HepG2 (cell line): ENCODE results near the gene AUP1. TPM values are rescaled to one million over a fixed set of nuclear protein-coding genes. Genes with fewer than 3 reads are reported as not detected.
A peak's percentile ranks its signal among the peaks of the same experiment; 100 is the strongest.

Experiments
- CBX1 ChIP-seq: IDR thresholded peaks from one replicate; pipeline ENCODE4 v1.6.1; 2016; ENCODE audit warnings: antibody characterized with exemption, low read depth
- GABPA ChIP-seq, 2 experiments: IDR thresholded peaks; 2 replicates each; pipeline ENCODE4 v1.6.1; 2011 to 2016; ENCODE audit warnings: low read depth in 2 of 2, low read length in 1 of 2, missing biosample characterization in 1 of 2, missing genetic modification characterization in 1 of 2
- GFI1 ChIP-seq: sonication (generic); formaldehyde crosslinking; IDR thresholded peaks from 2 replicates; pipeline ENCODE4 v1.5.0; 2020; ENCODE audit warnings: missing genetic modification reagents, mild to moderate bottlenecking, borderline replicate concordance
- IKZF4 ChIP-seq: sonication (generic); formaldehyde crosslinking; IDR thresholded peaks from 2 replicates; pipeline ENCODE4 v1.5.1; 2020; ENCODE audit warnings: borderline replicate concordance, mild to moderate bottlenecking, low read depth, missing genetic modification reagents; ENCODE audit errors: not compliant biosample characterization
- KDM2A ChIP-seq: sonication (generic); formaldehyde crosslinking; IDR thresholded peaks from 2 replicates; pipeline ENCODE4 v1.4.0; 2020; ENCODE audit warnings: low read depth, missing genetic modification reagents, borderline replicate concordance
- NR2F1 ChIP-seq, 2 experiments: fragments of 450-650 bp in 1 of 2; formaldehyde crosslinking in 1 of 2; IDR thresholded peaks; 2 replicates each; pipeline versions ENCODE4 v1.5.0 to v1.6.1; 2016 to 2020; ENCODE audit warnings: mild to moderate bottlenecking in 1 of 2, missing compliant biosample characterization in 1 of 2, missing genetic modification reagents in 1 of 2, moderate library complexity in 1 of 2
- NR3C1 ChIP-seq: sonication (generic); formaldehyde crosslinking; IDR thresholded peaks from 2 replicates; pipeline ENCODE4 v1.4.0; 2020; ENCODE audit warnings: missing genetic modification reagents
- NRL ChIP-seq: sonication (generic); formaldehyde crosslinking; IDR thresholded peaks from 2 replicates; pipeline ENCODE4 v1.5.0; 2020; ENCODE audit warnings: missing genetic modification reagents, mild to moderate bottlenecking, moderate library complexity, borderline replicate concordance
- SALL2 ChIP-seq: sonication (generic); formaldehyde crosslinking; IDR thresholded peaks from 2 replicates; pipeline ENCODE4 v1.8.1; 2023; ENCODE audit warnings: mild to moderate bottlenecking, missing genetic modification reagents, inconsistent platforms
- ZFP41 ChIP-seq: sonication (generic); formaldehyde crosslinking; IDR thresholded peaks from 2 replicates; pipeline ENCODE4 v1.4.0; 2020; ENCODE audit warnings: mild to moderate bottlenecking, missing genetic modification reagents, borderline replicate concordance
- ZNF18 ChIP-seq: sonication (generic); formaldehyde crosslinking; IDR thresholded peaks from 2 replicates; pipeline ENCODE4 v1.8.0; 2022; ENCODE audit warnings: mild to moderate bottlenecking, missing genetic modification reagents; ENCODE audit not compliant: insufficient replicate concordance
- ZNF580 ChIP-seq: IDR thresholded peaks from 2 replicates; pipeline ENCODE4 v1.6.1; 2016; ENCODE audit warnings: low read depth, borderline replicate concordance
- ZNF644 ChIP-seq: IDR thresholded peaks from 2 replicates; pipeline ENCODE4 v1.6.1; 2016; ENCODE audit warnings: low read depth
- ZNF891 ChIP-seq: sonication (generic); formaldehyde crosslinking; IDR thresholded peaks from 2 replicates; pipeline ENCODE4 v1.5.0; 2020; ENCODE audit warnings: mild to moderate bottlenecking, missing genetic modification reagents
- polyA plus RNA-seq, 8 experiments: library from polyadenylated mRNA; depleted of rRNA in 3 of 8; stranded (reverse) in 7 of 8; unstranded in 1 of 8; fragments of >200 nt; fragmentation: Illumina TruSeq in 4 of 8; extraction: Trizol in 4 of 8; gene quantifications; 2 replicates each; pipeline versions ENCODE4 v1.2.1 to v1.2.3, GENCODE V29; 2011 to 2016; ENCODE audit warnings: low read depth in 4 of 8, missing spikeins in 1 of 8, mixed read lengths in 1 of 8; ENCODE audit not compliant: insufficient read depth in 1 of 8
- total RNA-seq, 5 experiments: library from RNA; depleted of rRNA; stranded (reverse); fragments of >200 nt; fragmentation: Illumina TruSeq; extraction: Trizol; gene quantifications; 2 replicates each; pipeline ENCODE4 v1.2.3, GENCODE V29; 2016; ENCODE audit warnings: low read depth in 1 of 5
- TF ChIP-seq, protein P1 (sequence below): sonication (generic); formaldehyde crosslinking; IDR thresholded peaks from 2 replicates; pipeline ENCODE4 v1.9.0; 2022; ENCODE audit warnings: low read depth, missing genetic modification reagents
- TF ChIP-seq, protein P2 (sequence below): sonication (generic); formaldehyde crosslinking; IDR thresholded peaks from 2 replicates; pipeline ENCODE4 v1.8.1; 2023; ENCODE audit warnings: mild to moderate bottlenecking, missing genetic modification reagents

The AUP1 gene
- total and polyA plus RNA-seq, 2 of the 13 experiments (the other 11 are each of a cell fraction or from before 2014, with no cell fraction given): 174 to 267 TPM

DNA sequence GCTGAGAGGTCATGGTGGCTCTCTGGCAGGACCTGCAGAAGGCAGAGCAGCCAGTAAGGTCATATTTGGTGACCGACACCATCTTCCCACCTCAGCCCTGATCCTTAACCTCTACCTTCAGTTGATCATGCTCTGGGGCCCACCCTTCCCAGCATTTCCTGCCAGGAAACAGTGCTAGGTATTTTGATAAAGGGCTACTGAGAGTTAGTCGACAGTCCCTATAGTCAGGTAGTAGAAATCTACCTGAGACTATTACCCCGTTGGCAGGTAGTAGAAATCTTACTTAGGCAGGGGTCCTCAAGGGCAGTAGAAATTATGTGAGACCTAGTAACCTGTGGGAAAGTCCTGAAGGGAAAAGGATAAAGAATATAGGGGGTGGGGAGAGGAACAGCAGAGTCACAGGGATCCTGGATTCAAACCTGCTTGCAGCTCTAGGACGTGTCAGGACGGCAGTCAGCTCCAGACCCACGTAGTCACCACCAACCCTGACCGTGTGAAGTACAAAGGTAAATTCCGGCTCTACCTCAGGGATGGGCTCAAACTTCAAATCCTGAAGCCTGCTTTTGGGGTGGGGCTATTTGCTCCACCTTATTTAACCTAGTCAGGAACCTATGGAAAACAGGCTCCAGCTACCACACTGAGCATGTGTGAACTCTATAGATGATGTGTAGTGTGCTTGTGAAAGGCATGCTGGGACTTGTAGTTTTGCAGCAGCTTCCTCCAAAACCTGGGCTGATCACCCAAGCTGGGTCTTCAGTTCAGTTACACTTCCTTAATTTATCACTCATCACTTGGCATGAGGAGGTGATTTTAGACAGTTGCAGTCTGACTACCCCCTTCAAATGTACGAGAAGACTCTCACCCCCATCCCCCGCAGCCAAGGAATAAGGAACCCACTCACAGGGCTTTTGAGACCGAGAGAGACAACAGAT, 3.5 kb downstream of the AUP1 start, which contains the start of gene DQX1 (continued):
- TF ChIP-seq ZNF18 (CRISPR knock-in tag): peak; percentile 75
- TF ChIP-seq NR3C1 (CRISPR knock-in tag): no peak
- no peak for TF ChIP-seq ZFP41 (CRISPR knock-in tag)
- TF ChIP-seq NR2F1 (CRISPR knock-in tag; IDR thresholded peaks at IDR 0.05): no peak
- peak; percentile 81 for TF ChIP-seq KDM2A (CRISPR knock-in tag)
- TF ChIP-seq, protein P1, sequence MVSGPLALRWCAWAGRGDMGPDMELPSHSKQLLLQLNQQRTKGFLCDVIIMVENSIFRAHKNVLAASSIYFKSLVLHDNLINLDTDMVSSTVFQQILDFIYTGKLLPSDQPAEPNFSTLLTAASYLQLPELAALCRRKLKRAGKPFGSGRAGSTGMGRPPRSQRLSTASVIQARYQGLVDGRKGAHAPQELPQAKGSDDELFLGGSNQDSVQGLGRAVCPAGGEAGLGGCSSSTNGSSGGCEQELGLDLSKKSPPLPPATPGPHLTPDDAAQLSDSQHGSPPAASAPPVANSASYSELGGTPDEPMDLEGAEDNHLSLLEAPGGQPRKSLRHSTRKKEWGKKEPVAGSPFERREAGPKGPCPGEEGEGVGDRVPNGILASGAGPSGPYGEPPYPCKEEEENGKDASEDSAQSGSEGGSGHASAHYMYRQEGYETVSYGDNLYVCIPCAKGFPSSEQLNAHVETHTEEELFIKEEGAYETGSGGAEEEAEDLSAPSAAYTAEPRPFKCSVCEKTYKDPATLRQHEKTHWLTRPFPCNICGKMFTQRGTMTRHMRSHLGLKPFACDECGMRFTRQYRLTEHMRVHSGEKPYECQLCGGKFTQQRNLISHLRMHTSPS (CRISPR knock-in tag): no peak; the same call in 1 of the 2 replicates
- no peak; the same call in 1 of the 2 replicates for TF ChIP-seq GABPA (IDR thresholded peaks at IDR 0.05; ENCODE audit: low read depth, low read length)
- peak; percentile 88 for TF ChIP-seq GABPA (CRISPR knock-in tag; IDR thresholded peaks at IDR 0.05; ENCODE audit: low read depth)
- TF ChIP-seq IKZF4 (CRISPR knock-in tag): no peak
- TF ChIP-seq SALL2 (CRISPR knock-in tag): no peak
- no peak for TF ChIP-seq GFI1 (CRISPR knock-in tag)
- TF ChIP-seq, protein P2, sequence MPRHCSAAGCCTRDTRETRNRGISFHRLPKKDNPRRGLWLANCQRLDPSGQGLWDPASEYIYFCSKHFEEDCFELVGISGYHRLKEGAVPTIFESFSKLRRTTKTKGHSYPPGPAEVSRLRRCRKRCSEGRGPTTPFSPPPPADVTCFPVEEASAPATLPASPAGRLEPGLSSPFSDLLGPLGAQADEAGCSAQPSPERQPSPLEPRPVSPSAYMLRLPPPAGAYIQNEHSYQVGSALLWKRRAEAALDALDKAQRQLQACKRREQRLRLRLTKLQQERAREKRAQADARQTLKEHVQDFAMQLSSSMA (CRISPR knock-in tag): peak; percentile 49; the same call in 1 of the 2 replicates
- no peak for TF ChIP-seq ZNF644
- TF ChIP-seq ZNF891 (CRISPR knock-in tag): 0 out of 2 replicates have a peak, but pooled peaks have one; percentile 26
- TF ChIP-seq ZNF580: no peak; the same call in 1 of the 2 replicates
- TF ChIP-seq NRL (CRISPR knock-in tag): 0 out of 2 replicates have a peak, but pooled peaks have one; percentile 40
- TF ChIP-seq CBX1: no peak
